ENCODE measurements around the gene TNFRSF17. TPM values are rescaled to one million over a fixed set of nuclear protein-coding genes. Genes with fewer than 3 reads are reported as not detected.

The TNFRSF17 gene
- total RNA-seq, 1 experiment from 2014 or later = not detected

DNA sequence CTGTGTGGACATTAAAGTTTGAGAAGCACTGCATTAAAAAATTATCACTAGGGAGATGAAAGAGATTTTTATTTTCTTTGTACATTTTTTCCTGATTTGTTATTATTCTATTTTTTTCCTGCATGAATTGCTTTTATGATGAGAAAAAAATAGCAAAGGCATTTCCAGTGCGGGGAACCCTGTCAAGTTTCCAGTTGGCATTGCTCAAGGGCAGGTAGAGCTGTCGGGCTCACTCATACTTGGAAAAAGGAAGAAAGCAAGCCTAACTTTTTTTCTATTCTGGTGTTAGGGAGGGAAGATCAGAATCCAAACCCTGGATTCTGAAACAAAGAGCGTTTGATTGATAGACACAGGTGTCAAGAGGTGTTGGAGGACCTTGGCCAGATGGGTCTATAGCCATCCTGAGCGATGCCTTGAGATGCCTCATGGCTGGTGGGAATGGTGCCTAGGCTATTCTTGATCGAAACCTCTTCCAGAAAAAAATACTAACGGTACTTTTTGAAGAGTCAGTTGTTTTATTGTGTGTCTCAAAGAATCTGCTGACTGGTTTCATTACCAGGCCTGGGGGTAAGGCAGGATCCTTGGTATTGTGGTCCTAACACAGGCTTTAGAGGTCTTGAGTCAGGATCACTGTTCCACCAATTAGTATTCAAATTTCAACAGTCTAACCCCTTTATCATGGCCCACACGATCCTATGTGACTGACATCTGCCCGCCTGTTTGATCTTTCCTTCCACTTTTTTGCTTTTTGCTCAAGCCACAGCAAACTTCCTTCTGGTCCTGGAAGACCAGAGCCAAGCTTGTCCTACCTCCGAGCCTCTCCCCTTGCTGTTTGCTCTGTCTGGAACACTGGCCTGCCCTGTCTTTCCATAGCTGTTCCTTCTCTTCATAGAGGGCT, 31.7 kb downstream of the TNFRSF17 start:
- ATAC-seq (no peak), DNase-seq (ENCODE audit: low spot score) (no peak)
- POLR2A ChIA-PET = no interaction called here
- no peak for TF ChIP-seq GABPB1 (CRISPR knock-in tag; IDR thresholded peaks at IDR 0.05)
- TF ChIP-seq, protein P1, sequence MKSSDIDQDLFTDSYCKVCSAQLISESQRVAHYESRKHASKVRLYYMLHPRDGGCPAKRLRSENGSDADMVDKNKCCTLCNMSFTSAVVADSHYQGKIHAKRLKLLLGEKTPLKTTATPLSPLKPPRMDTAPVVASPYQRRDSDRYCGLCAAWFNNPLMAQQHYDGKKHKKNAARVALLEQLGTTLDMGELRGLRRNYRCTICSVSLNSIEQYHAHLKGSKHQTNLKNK (CRISPR knock-in tag; IDR thresholded peaks at IDR 0.05) = no peak
- no peak for TF ChIP-seq SP1 (CRISPR knock-in tag; conservative IDR thresholded peaks at IDR 0.05)
- no peak for TF ChIP-seq PRRX2 (CRISPR knock-in tag; IDR thresholded peaks at IDR 0.05)
- no peak for TF ChIP-seq ESRRA (CRISPR knock-in tag; IDR thresholded peaks at IDR 0.05; ENCODE audit: borderline replicate concordance)
- no peak for TF ChIP-seq NR2C2 (CRISPR knock-in tag; IDR thresholded peaks at IDR 0.05)
- no peak for TF ChIP-seq GRHL2 (CRISPR knock-in tag; IDR thresholded peaks at IDR 0.05; ENCODE audit: insufficient replicate concordance, severe bottlenecking)
- no peak for TF ChIP-seq ZNF416 (CRISPR knock-in tag; IDR thresholded peaks at IDR 0.05)
- no peak for TF ChIP-seq GTF2I (CRISPR knock-in tag; conservative IDR thresholded peaks at IDR 0.05)
- TF ChIP-seq, protein P2, sequence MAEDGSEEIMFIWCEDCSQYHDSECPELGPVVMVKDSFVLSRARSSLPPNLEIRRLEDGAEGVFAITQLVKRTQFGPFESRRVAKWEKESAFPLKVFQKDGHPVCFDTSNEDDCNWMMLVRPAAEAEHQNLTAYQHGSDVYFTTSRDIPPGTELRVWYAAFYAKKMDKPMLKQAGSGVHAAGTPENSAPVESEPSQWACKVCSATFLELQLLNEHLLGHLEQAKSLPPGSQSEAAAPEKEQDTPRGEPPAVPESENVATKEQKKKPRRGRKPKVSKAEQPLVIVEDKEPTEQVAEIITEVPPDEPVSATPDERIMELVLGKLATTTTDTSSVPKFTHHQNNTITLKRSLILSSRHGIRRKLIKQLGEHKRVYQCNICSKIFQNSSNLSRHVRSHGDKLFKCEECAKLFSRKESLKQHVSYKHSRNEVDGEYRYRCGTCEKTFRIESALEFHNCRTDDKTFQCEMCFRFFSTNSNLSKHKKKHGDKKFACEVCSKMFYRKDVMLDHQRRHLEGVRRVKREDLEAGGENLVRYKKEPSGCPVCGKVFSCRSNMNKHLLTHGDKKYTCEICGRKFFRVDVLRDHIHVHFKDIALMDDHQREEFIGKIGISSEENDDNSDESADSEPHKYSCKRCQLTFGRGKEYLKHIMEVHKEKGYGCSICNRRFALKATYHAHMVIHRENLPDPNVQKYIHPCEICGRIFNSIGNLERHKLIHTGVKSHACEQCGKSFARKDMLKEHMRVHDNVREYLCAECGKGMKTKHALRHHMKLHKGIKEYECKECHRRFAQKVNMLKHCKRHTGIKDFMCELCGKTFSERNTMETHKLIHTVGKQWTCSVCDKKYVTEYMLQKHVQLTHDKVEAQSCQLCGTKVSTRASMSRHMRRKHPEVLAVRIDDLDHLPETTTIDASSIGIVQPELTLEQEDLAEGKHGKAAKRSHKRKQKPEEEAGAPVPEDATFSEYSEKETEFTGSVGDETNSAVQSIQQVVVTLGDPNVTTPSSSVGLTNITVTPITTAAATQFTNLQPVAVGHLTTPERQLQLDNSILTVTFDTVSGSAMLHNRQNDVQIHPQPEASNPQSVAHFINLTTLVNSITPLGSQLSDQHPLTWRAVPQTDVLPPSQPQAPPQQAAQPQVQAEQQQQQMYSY (CRISPR knock-in tag; IDR thresholded peaks at IDR 0.05) = no peak
- TF ChIP-seq, protein P3, sequence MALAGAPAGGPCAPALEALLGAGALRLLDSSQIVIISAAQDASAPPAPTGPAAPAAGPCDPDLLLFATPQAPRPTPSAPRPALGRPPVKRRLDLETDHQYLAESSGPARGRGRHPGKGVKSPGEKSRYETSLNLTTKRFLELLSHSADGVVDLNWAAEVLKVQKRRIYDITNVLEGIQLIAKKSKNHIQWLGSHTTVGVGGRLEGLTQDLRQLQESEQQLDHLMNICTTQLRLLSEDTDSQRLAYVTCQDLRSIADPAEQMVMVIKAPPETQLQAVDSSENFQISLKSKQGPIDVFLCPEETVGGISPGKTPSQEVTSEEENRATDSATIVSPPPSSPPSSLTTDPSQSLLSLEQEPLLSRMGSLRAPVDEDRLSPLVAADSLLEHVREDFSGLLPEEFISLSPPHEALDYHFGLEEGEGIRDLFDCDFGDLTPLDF (CRISPR knock-in tag; IDR thresholded peaks at IDR 0.05) = no peak
- no peak for TF ChIP-seq ZNF232 (CRISPR knock-in tag; IDR thresholded peaks at IDR 0.05)
- TF ChIP-seq, protein P4, sequence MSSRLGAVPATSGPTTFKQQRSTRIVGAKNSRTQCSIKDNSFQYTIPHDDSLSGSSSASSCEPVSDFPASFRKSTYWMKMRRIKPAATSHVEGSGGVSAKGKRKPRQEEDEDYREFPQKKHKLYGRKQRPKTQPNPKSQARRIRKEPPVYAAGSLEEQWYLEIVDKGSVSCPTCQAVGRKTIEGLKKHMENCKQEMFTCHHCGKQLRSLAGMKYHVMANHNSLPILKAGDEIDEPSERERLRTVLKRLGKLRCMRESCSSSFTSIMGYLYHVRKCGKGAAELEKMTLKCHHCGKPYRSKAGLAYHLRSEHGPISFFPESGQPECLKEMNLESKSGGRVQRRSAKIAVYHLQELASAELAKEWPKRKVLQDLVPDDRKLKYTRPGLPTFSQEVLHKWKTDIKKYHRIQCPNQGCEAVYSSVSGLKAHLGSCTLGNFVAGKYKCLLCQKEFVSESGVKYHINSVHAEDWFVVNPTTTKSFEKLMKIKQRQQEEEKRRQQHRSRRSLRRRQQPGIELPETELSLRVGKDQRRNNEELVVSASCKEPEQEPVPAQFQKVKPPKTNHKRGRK (CRISPR knock-in tag; IDR thresholded peaks at IDR 0.05; ENCODE audit: borderline replicate concordance) = no peak
- no peak for TF ChIP-seq RORB (CRISPR knock-in tag; IDR thresholded peaks at IDR 0.05)
- TF ChIP-seq, protein P5, sequence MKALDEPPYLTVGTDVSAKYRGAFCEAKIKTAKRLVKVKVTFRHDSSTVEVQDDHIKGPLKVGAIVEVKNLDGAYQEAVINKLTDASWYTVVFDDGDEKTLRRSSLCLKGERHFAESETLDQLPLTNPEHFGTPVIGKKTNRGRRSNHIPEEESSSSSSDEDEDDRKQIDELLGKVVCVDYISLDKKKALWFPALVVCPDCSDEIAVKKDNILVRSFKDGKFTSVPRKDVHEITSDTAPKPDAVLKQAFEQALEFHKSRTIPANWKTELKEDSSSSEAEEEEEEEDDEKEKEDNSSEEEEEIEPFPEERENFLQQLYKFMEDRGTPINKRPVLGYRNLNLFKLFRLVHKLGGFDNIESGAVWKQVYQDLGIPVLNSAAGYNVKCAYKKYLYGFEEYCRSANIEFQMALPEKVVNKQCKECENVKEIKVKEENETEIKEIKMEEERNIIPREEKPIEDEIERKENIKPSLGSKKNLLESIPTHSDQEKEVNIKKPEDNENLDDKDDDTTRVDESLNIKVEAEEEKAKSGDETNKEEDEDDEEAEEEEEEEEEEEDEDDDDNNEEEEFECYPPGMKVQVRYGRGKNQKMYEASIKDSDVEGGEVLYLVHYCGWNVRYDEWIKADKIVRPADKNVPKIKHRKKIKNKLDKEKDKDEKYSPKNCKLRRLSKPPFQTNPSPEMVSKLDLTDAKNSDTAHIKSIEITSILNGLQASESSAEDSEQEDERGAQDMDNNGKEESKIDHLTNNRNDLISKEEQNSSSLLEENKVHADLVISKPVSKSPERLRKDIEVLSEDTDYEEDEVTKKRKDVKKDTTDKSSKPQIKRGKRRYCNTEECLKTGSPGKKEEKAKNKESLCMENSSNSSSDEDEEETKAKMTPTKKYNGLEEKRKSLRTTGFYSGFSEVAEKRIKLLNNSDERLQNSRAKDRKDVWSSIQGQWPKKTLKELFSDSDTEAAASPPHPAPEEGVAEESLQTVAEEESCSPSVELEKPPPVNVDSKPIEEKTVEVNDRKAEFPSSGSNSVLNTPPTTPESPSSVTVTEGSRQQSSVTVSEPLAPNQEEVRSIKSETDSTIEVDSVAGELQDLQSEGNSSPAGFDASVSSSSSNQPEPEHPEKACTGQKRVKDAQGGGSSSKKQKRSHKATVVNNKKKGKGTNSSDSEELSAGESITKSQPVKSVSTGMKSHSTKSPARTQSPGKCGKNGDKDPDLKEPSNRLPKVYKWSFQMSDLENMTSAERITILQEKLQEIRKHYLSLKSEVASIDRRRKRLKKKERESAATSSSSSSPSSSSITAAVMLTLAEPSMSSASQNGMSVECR (CRISPR knock-in tag; IDR thresholded peaks at IDR 0.05; ENCODE audit: borderline replicate concordance) = no peak
- TF ChIP-seq, protein P6, sequence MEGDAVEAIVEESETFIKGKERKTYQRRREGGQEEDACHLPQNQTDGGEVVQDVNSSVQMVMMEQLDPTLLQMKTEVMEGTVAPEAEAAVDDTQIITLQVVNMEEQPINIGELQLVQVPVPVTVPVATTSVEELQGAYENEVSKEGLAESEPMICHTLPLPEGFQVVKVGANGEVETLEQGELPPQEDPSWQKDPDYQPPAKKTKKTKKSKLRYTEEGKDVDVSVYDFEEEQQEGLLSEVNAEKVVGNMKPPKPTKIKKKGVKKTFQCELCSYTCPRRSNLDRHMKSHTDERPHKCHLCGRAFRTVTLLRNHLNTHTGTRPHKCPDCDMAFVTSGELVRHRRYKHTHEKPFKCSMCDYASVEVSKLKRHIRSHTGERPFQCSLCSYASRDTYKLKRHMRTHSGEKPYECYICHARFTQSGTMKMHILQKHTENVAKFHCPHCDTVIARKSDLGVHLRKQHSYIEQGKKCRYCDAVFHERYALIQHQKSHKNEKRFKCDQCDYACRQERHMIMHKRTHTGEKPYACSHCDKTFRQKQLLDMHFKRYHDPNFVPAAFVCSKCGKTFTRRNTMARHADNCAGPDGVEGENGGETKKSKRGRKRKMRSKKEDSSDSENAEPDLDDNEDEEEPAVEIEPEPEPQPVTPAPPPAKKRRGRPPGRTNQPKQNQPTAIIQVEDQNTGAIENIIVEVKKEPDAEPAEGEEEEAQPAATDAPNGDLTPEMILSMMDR (IDR thresholded peaks at IDR 0.05) = no peak
- TF ChIP-seq, protein P7, sequence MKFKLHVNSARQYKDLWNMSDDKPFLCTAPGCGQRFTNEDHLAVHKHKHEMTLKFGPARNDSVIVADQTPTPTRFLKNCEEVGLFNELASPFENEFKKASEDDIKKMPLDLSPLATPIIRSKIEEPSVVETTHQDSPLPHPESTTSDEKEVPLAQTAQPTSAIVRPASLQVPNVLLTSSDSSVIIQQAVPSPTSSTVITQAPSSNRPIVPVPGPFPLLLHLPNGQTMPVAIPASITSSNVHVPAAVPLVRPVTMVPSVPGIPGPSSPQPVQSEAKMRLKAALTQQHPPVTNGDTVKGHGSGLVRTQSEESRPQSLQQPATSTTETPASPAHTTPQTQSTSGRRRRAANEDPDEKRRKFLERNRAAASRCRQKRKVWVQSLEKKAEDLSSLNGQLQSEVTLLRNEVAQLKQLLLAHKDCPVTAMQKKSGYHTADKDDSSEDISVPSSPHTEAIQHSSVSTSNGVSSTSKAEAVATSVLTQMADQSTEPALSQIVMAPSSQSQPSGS (CRISPR knock-in tag; IDR thresholded peaks at IDR 0.05; ENCODE audit: borderline replicate concordance, low read depth) = no peak
- H3K9me3 Mint-ChIP-seq = no peaks in the 10 kb centered on the region
- peaks cover 10% of the 10 kb centered on the region; the same call in 1 of the 2 replicates for H3K4me1 Mint-ChIP-seq
- no peak overlapping the region for H3K4me3 Mint-ChIP-seq
- no peaks in the 10 kb centered on the region for H3K27me3 Mint-ChIP-seq (ENCODE audit: low read depth)
- H3K27ac Mint-ChIP-seq = no peak overlapping the region
- H3K36me3 Mint-ChIP-seq = no peaks in the 10 kb centered on the region
- CTCF ChIA-PET = interaction anchor here (1.2 kb wide), 1 partner anchor 24 kb away, joined by 4 read pairs; no protein-coding TSS in a partner anchor
